ENCODE results near the gene WDR91. TPM values are rescaled to one million over a fixed set of nuclear protein-coding genes. Genes with fewer than 3 reads are reported as not detected.

WDR91 gene
- total RNA-seq, 1 donor from 2014 or later = 66.7 TPM

DNA sequence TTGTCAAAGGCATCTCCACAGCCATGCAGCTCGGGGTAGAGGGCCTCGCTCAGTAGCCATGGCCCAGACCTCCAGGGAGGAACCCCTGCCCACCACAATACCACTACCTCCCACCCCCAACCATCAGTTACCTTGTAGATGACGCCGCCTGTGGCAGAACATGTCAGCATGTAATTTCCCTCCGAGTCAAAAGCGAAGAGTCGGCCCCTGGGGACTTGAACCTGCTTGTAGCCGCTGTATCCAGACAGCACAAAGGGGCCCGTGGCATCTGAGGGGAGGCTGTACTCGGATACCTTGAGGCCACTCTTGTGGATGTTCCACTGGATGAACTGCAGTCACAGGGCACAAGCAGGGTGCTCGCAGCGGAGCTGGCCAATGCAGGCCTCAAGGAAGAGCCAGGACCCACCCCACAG lies 24.5 kb downstream of the WDR91 start:
- Histone ChIP-seq H3K4me1 (no peaks in the 10 kb centered on the region), H3K36me3 (peaks cover 61 to 98% of the 10 kb centered on the region in 2 donors), H3K27ac (no peak overlapping the region), H3K27me3 (no peaks in the 10 kb centered on the region), H3K4me3 (no peak overlapping the region), H3K9me3 (peaks cover 5 to 9% of the 10 kb centered on the region in 2 donors)
- DNase-seq (ENCODE audit: low spot score in 2 of 2) = peak in 1 of 2 donors; percentile 60
- TF ChIP-seq, protein P1, sequence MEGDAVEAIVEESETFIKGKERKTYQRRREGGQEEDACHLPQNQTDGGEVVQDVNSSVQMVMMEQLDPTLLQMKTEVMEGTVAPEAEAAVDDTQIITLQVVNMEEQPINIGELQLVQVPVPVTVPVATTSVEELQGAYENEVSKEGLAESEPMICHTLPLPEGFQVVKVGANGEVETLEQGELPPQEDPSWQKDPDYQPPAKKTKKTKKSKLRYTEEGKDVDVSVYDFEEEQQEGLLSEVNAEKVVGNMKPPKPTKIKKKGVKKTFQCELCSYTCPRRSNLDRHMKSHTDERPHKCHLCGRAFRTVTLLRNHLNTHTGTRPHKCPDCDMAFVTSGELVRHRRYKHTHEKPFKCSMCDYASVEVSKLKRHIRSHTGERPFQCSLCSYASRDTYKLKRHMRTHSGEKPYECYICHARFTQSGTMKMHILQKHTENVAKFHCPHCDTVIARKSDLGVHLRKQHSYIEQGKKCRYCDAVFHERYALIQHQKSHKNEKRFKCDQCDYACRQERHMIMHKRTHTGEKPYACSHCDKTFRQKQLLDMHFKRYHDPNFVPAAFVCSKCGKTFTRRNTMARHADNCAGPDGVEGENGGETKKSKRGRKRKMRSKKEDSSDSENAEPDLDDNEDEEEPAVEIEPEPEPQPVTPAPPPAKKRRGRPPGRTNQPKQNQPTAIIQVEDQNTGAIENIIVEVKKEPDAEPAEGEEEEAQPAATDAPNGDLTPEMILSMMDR (IDR thresholded peaks at IDR 0.05) = no peak
- intact Hi-C loops (cut with DNase I) = no loop called here

DNA sequence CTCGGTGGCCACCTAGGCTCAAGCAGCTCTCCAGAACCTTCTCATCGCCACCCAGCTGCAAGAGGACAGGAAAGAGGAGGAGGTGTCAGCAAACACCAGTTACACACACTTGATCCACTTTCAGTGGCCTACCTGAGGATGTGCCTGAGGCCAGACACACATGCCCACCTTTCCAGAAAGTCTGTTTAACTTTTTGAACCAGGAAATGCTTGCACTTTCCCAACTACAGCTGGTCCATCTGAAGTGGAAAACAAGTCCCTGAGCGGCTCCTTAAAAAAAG lies 25.1 kb downstream of the WDR91 start:
- Histone ChIP-seq H3K27me3 (no peaks in the 10 kb centered on the region), H3K4me1 (no peaks in the 10 kb centered on the region), H3K36me3 (peaks cover 62 to 98% of the 10 kb centered on the region in 2 donors), H3K4me3 (no peak overlapping the region), H3K27ac (no peak overlapping the region), H3K9me3 (peaks cover 6 to 16% of the 10 kb centered on the region in 2 donors)
- DNase-seq (ENCODE audit: low spot score in 2 of 2) = no peak
- TF ChIP-seq, protein P1 (IDR thresholded peaks at IDR 0.05) = no peak
- intact Hi-C loops (cut with DNase I) = no loop called here

DNA sequence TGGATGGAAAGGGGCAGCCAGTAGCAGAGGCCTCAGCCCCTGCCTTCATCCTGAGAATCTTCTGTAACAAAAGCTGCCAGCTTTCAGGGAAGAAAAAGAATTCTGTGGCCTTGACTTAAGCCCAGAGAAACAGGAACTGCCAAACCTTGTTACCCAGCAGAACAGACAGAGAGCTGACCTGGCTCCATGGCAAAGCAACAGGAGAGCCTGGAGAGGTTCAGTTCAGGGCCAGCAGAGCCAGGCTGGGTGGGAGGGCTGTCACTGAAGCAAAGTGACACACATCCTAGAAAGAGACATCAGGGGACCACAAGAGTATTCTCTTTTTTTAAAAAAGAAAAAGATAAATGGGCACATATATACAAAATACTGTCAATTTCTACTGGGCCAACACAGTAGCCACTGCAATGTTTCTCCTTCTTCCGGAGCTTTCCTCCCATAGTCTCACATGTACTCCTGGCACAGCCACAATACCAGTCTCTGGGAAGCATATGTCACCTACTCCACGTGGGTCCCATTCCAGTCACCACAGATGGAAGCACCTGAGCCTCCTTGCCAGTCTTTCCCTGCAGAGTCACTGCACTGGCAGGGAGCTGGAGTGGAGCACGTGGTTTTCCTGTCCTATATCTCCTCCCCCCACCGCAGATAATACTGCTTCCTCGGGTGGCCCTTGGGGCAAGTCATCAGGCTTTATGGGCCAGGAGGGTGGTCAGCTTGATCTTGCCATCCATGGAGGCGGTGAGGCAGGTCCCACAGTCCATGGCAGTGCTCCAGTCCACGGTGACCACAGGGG lies 25.7 kb downstream of the WDR91 start:
- Histone ChIP-seq H3K9me3 (peaks cover 10 to 21% of the 10 kb centered on the region in 2 donors), H3K27me3 (no peaks in the 10 kb centered on the region), H3K4me3 (no peak overlapping the region), H3K36me3 (peaks cover 62 to 97% of the 10 kb centered on the region in 2 donors), H3K27ac (no peak overlapping the region), H3K4me1 (no peaks in the 10 kb centered on the region)
- intact Hi-C loops (cut with DNase I) = no loop called here
- TF ChIP-seq, protein P1 (IDR thresholded peaks at IDR 0.05) = no peak
- peak in 1 of 2 donors; percentile 54 for DNase-seq (ENCODE audit: low spot score in 2 of 2)

DNA sequence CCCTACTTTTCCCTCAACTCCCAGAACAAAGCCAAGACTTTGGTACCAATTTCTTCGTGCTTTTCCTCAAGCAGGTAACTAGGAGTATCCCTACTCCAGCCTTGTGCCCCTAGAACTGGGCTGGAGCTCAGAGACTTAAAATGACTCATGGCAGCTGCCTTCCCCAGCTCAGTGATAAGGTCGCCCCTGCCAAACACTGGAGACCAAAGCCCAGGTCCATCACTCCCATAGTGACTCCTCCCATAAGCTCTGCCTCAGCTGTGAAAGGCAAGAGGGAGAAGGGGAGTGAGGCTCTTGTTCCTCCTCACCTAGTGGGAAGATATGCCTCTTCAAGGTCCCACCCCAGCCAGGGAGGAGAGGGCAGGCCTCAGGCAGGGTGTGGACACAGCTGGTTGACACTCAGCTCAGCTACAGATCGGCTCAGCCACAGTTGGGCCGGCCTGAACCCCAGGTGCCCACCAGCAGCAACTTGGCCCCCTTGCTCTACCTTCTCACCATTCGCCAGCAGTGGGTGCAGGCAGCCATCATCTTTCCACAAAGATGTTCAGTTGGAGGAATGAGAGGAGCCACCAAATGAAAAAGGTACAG lies 27.0 kb downstream of the WDR91 start:
- TF ChIP-seq, protein P1 (IDR thresholded peaks at IDR 0.05) = no peak
- peaks cover 62 to 92% of the 10 kb centered on the region in 2 donors for H3K36me3 ChIP-seq
- H3K4me3 ChIP-seq = no peak overlapping the region
- peak in 1 of 2 donors; percentile 42 for DNase-seq (ENCODE audit: low spot score in 2 of 2)
- H3K9me3 ChIP-seq = peaks cover 10 to 26% of the 10 kb centered on the region in 2 donors
- intact Hi-C loops (cut with DNase I) = no loop called here
- no peaks in the 10 kb centered on the region for H3K4me1 ChIP-seq
- no peaks in the 10 kb centered on the region for H3K27me3 ChIP-seq
- no peak overlapping the region for H3K27ac ChIP-seq

DNA sequence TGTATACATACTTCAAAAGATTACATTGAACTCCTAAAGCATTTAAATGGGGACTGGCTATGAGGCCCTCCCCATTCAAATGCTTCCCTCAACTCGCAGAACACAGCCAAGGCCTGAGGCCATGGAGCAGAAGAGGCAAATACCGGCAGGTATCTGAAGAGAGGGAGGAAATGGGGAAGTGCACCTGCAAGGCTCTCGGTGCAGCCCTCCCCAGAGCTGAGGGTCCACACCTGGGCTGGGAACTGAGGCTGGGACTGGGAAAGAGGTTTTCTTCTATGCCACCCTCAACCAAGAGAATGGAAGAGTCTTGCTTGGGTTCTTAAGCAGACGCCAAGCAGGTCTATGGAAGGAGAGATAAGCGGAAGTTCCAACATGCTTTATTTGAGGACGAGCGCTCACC lies 27.8 kb downstream of the WDR91 start:
- no peaks in the 10 kb centered on the region for H3K27me3 ChIP-seq

More for the DNA sequence above, 27.8 kb downstream of the WDR91 start:
- Histone ChIP-seq H3K36me3 (peaks cover 55 to 84% of the 10 kb centered on the region in 2 donors), H3K27ac (no peak overlapping the region), H3K4me3 (no peak overlapping the region), H3K9me3 (peaks cover 10 to 26% of the 10 kb centered on the region in 2 donors), H3K4me1 (no peaks in the 10 kb centered on the region)
- TF ChIP-seq, protein P1 (IDR thresholded peaks at IDR 0.05) = no peak
- intact Hi-C loops (cut with DNase I) = no loop called here
- DNase-seq (ENCODE audit: low spot score in 2 of 2) = peak in 1 of 2 donors; percentile 52
